GM12892 (cell line): ENCODE results near the gene SMOC1.

ENCODE experiments used
- DNase-seq: peaks from one replicate; pipeline ENCODE4 v3.0.0; 2011; ENCODE audit not compliant: insufficient read length
- FAIRE-seq: peaks from 2 replicates; lab custom pipeline; 2011; peaks lifted over from hg19 to GRCh38; lab: Jason Lieb, UNC
- POLR2A ChIP-seq: IDR thresholded peaks from 2 replicates; pipeline ENCODE4 v1.6.1; 2011; ENCODE audit warnings: low read depth, low read length, control low read depth
- POLR2AphosphoS5 ChIP-seq: IDR thresholded peaks from 2 replicates; pipeline ENCODE4 v1.6.1; 2011; ENCODE audit warnings: low read depth, low read length, control low read depth
- TAF1 ChIP-seq: IDR thresholded peaks from 2 replicates; pipeline ENCODE4 v1.6.1; 2011; ENCODE audit warnings: low read depth, mild to moderate bottlenecking, control low read depth, low read length, borderline replicate concordance

SMOC1 gene

DNA sequence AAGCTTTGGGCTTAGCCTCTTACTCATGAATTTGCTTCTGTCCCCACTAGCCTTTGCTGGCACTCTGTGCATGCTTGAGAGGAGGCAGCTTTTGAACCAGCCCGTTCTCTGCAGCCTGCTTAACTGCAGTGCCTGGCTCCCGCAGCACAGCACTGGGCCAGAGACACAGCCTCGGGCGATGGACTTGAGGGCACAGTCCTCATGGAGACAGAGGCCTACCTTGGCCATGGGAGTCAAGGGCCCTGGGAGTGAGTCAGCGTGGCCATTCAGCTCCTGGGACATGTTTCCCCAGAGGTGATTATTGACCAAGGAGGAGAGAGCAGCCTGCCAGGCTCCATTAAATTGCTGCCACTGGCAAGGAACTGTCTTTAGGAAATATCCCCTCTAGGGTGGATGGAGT, 93.5 kb downstream of the SMOC1 start:
- TF ChIP-seq POLR2AphosphoS5: no peak
- no peak for TF ChIP-seq TAF1
- TF ChIP-seq POLR2A: no peak
- DNase-seq: no peak
- FAIRE-seq: no peak

DNA sequence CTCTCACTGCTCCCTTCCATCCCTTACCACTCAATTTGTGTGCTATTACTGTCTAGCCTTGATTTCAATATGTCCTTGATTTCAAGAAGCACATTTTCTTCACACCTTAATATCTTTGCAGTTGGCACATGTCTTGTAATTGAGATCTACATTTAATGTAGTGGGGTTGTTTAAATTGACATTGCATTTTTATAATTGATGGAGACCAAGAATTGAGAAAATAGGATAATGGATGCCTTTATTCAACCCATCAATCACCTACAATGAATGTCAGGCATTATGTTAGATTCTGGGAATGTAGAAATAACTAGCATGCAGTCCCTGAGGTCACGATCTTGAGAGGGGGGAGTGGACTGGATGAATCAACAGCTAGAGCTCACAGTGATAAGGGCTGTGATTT, 94.6 kb downstream of the SMOC1 start:
- FAIRE-seq (no peak), DNase-seq (no peak)
- TF ChIP-seq TAF1 (no peak), POLR2AphosphoS5 (no peak), POLR2A (no peak)

DNA sequence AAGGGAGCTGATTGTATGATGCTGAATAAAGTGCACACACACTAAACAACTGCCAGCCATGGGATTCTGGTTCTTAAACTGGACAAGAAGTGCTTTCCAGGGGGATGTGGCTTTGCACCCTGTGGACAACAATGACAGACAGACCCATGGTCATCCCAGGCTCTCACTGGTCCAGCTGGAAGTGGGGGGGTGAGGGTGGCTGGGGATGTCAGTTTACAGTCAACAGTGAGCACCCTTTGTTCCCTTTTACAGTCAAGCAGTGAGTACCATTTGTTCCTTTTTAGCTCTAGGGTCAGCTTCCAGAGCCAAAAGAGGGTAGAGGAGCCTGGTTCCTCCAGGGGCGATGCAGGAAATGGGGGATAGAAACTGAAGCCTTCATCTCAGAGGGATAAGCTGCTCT, 100.7 kb downstream of the SMOC1 start:
- DNase-seq (no peak), FAIRE-seq (no peak)
- TF ChIP-seq POLR2AphosphoS5 (no peak), TAF1 (no peak), POLR2A (no peak)

DNA sequence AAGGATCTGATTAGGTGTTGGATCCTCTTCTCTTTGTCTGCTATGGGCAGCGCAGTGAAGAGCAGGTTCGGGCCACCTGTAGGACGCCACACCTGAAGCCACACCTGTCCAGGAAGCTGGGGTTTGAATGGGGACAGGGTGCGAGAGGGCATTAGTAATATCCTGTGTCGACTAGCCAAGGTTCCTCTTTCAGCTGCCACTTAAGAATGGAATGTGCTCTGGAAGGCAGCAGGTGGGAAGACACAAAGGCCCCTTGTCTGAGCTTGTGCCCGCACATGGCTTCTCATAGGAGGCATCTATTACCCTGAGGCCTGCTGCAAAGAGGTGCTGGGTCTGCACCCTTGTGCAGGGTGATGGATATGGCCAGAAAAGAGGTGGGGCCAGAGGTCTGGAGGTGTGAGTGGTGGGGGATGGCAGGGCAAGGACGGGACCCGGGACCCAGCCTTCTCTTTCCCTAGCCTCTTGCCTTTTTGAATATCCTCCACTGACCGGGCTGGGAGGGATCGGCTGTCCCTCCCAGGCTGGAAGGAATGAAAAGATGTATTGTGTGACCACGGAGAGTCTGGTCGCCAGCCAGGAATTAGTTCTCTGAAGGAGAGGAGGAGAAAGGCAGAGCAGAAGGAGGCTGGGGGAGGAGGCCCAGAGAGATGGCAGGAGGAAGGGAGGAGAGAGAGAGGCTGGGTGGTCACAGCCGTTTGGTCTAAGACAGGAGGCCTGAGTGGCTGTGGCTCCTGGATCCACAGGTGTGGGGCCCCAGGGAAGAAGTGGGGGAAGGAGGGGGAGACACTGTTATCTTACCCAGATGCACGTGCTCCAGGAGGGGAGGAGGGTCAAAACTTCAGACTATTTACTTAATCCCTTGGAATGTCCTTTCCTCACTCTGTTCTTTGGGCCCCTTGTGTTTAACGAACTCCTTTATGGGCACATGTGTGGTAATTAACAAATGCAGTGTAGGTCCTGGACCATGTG, 101.5 kb downstream of the SMOC1 start:
- no peak for TF ChIP-seq TAF1
- TF ChIP-seq POLR2AphosphoS5: no peak
- no peak for TF ChIP-seq POLR2A
- DNase-seq: no peak

DNA sequence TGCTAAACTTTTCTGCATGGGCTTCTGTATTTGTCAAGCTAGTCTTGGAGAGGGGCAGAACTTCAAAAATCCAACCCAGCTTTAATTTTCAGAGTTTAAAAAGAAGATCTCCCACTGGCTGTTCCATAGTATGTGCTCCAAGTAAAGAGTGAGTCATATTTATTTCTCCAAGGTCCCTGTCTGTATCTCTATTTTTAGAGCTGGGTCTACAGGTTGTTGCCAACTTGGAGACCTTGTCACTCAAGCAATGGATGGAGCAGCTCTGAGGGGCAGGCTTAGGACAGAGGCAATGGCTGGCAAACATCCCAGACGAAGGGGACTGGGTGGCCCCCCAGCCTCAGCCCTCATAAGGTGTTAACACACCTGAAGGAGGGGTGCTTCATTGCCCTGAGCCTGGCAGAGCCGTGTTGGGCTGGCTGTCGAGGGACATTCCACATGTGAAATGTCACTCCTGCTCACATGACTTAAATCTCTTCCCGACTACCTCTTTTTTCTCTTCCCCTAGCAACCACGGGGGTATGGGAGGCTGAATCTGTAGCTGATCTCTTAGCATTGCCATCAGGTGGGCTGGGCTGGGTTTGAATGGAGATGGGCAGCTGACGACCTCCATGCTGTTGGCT, 103.1 kb downstream of the SMOC1 start:
- FAIRE-seq (no peak), DNase-seq (no peak)
- TF ChIP-seq TAF1 (no peak), POLR2A (no peak), POLR2AphosphoS5 (no peak)

More for the DNA sequence above, 101.5 kb downstream of the SMOC1 start:
- FAIRE-seq: no peak

DNA sequence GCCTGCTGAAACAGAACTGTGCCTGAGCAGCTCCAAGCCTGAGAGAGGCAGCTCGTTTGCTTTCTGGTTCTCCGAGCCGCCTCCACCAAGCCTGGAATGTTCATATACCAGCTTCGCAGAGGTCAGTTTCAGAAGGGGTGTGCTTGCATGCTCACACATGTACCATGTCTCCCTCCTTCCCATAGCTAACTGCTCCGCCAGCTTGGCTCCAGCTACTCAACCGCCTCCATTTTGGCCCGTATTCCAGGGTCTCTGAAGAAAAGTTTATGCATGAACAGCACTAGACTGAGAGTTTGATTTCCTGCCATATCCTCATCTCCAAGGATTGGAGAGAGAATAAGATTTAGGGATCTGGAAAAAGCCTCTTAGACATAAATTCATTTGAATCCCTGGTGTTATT, 103.7 kb downstream of the SMOC1 start:
- TF ChIP-seq POLR2A (no peak), TAF1 (no peak), POLR2AphosphoS5 (no peak)
- DNase-seq (no peak), FAIRE-seq (no peak)

DNA sequence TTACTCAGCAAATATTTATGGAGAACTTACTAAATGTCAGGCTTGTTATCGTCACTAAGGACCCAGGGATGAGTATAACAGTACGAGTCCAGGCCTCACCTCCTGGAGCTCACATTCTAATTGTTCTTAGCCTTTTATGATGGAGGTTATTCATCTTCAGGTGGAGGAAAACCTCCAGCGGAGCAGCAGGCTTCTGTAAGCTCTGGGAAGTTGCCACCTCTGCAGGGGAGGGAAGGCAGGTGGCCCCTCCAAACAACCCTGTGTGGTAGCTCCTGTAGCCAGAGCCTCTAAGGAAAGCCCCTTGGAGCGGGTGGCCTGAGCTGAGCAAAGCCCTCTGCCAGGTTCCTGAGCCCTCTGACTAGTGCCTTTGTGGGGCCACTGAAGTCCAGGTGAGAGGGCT, 104.1 kb downstream of the SMOC1 start:
- DNase-seq (no peak), FAIRE-seq (no peak)
- TF ChIP-seq POLR2A: no peak
- no peak for TF ChIP-seq POLR2AphosphoS5
- TF ChIP-seq TAF1: no peak

DNA sequence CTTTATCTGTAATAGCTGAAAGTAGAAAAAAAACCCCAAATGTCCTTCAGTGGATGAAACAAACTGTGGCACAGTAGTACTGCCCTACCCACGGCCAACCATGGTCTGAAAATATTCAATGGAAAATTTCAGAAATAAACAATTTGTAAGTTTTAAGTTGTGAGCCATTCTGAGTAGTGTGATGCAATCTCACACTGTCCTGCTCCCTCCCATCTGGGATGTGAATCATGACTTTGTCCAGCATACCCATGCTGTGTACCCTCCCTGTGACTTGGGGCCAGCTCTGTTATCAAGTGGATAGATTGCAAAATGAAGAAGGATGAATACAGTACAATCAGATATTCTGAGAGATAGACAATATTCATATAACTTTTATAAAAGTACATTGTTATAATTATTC, 106.2 kb downstream of the SMOC1 start:
- FAIRE-seq (no peak), DNase-seq (no peak)
- TF ChIP-seq POLR2A (no peak), TAF1 (no peak), POLR2AphosphoS5 (no peak)

DNA sequence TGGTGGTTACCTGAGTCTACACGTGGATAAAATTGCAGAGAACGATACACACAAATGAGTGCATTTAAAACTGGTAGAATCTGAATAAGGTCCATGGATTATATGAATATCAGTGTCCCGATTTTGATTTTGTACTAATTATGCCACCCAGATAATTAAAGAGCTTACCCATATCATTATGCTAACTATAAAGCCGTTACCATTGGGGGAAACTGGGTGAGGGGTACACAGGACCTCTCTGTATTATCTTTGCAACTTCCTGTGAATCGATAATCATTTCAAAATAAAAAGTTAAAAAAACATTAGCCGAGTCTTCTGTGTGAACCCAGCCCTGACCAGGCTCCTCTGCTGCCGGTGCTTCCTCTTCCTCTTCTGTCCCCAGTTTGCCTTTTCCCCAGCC, 107.1 kb downstream of the SMOC1 start:
- DNase-seq (no peak), FAIRE-seq (no peak)
- TF ChIP-seq POLR2A (no peak), TAF1 (no peak), POLR2AphosphoS5 (no peak)

DNA sequence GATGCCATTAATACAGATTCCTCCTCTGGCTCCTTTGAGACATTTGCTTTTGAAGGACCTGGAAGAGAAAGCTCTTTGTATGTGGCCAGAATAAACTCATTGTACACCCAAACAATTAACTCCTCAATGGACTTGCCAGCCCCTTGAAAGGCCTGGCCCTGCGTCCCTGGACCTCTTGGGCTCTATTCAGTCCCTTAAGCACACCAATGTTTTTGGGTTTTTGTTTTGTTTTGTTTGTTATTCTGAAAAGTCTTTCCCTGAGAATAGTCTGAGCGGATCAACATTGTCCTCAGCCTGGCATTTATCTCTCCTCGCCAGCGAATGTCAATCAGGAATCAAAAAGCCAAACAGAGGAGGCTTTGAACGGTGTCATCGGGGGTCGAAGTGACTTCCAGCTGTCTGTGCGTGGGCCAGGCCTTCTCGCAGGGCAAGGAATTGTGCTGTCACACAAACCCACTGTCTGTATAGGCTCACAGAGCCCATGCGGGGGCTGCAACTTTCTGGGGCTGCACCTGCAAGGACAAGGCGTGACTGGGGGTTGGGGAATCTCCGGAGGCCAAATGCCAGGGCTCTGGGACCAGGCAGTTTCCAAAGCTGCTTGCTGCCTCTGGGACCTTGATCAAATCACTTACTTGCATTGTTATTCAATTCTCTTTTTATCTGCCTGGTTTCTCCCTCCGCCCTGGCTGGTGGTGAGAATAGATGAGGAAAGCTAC, 108.3 kb downstream of the SMOC1 start:
- DNase-seq (no peak), FAIRE-seq (no peak)
- no peak for TF ChIP-seq POLR2AphosphoS5

DNA sequence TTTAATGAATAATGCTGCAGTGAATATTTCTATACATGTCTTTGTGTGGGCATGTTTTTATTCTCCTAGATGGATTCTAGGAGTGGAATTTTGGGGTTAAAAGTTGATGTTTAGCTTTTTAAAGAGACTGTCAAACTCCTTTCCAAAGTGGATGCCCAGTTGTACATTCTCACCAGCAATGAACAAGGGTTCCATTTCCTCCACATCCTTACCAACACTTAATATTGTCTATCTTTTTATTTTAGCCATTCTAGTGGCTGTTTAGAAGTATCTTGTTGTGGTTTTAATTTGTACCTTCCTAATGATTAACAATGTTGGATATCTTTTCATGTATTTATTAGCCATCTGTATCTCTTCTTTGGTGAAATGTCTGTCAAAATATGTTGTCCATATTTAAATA, 109.8 kb downstream of the SMOC1 start:
- DNase-seq (no peak), FAIRE-seq (no peak)
- TF ChIP-seq TAF1: no peak
- TF ChIP-seq POLR2AphosphoS5: no peak
- no peak for TF ChIP-seq POLR2A

DNA sequence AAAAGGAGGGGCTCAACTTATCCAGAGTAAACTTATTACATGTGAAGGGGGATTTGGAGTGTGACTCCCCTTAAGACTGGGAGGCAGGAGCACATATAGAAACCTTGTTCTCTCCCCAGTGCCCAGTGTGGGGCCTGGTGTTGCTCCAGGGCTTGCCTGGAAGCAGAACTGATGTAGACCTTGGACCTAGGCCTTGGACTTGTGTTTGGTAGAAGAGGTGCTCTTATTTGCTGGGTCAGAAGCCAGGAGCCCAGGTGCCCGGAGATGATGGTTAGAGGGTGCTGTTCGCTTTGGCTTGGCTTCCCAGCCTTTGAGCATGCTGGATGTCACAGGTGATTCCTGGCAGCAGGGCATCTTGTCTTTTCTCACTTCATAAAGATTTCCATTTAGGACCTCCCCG, 110.4 kb downstream of the SMOC1 start:
- no peak for TF ChIP-seq POLR2AphosphoS5
- TF ChIP-seq TAF1: no peak
- no peak for TF ChIP-seq POLR2A
- no peak for FAIRE-seq
- DNase-seq: no peak
